Measurements from ENCODE around the gene DHRS7B.

DHRS7B gene

GRCh38 chr17:21161498-21162393 is 35.0 kb downstream of the DHRS7B start:
- FAIRE-seq: no peak

GRCh38 chr17:21162394-21162775 is 35.6 kb downstream of the DHRS7B start:
- FAIRE-seq: no peak

GRCh38 chr17:21163101-21163500 is 36.3 kb downstream of the DHRS7B start:
- no peak for FAIRE-seq

GRCh38 chr17:21164216-21164615 is 37.5 kb downstream of the DHRS7B start:
- no peak for FAIRE-seq

GRCh38 chr17:21164620-21165019 is 37.9 kb downstream of the DHRS7B start:
- FAIRE-seq: no peak

GRCh38 chr17:21165922-21166594 is 39.3 kb downstream of the DHRS7B start:
- no peak for FAIRE-seq

GRCh38 chr17:21166595-21167210 is 39.9 kb downstream of the DHRS7B start:
- FAIRE-seq: no peak

- FAIRE-seq: no peak
These were observed 40.5 kb downstream of the DHRS7B start for GRCh38 chr17:21167303-21167702.

- FAIRE-seq: no peak
These were observed 41.7 kb downstream of the DHRS7B start for GRCh38 chr17:21168555-21168865.

- no peak for FAIRE-seq
These were observed 42.7 kb downstream of the DHRS7B start for GRCh38 chr17:21169496-21169895.

GRCh38 chr17:21170809-21171208 is 44.0 kb downstream of the DHRS7B start:
- no peak for FAIRE-seq

- FAIRE-seq: no peak
These were observed 44.7 kb downstream of the DHRS7B start for GRCh38 chr17:21171309-21171922.

GRCh38 chr17:21171970-21172510 is 45.3 kb downstream of the DHRS7B start:
- no peak for FAIRE-seq

GRCh38 chr17:21172846-21173245 is 46.1 kb downstream of the DHRS7B start:
- FAIRE-seq: no peak

- FAIRE-seq: no peak
These were observed 46.8 kb downstream of the DHRS7B start for GRCh38 chr17:21173543-21173942.

- no peak for FAIRE-seq
These were observed 47.4 kb downstream of the DHRS7B start for GRCh38 chr17:21174186-21174585.

GRCh38 chr17:21174713-21175112 is 47.9 kb downstream of the DHRS7B start:
- FAIRE-seq: no peak

GRCh38 chr17:21176773-21177395 is 50.1 kb downstream of the DHRS7B start:
- no peak for FAIRE-seq

GRCh38 chr17:21177401-21177800 is 50.6 kb downstream of the DHRS7B start:
- no peak for FAIRE-seq

GRCh38 chr17:21177854-21178600 is 51.3 kb downstream of the DHRS7B start:
- FAIRE-seq: no peak

GRCh38 chr17:21183468-21183867 is 56.7 kb downstream of the DHRS7B start:
- no peak for FAIRE-seq

- no peak for FAIRE-seq
These were observed 57.8 kb downstream of the DHRS7B start for GRCh38 chr17:21184570-21184969.
